Activated CD8-positive, alpha-beta memory T cell treated with anti-CD3 and anti-CD28 coated beads, Interleukin-2, amount 50 U/mL, for 4 hours (primary cell): ENCODE data around the gene SPEN.
A peak's percentile ranks its signal among the peaks of the same experiment; 100 is the strongest.

ENCODE experiments used
- DNase-seq: peaks from one replicate; pipeline ENCODE4 v3.0.0-alpha.2; 2020

The SPEN gene

DNA sequence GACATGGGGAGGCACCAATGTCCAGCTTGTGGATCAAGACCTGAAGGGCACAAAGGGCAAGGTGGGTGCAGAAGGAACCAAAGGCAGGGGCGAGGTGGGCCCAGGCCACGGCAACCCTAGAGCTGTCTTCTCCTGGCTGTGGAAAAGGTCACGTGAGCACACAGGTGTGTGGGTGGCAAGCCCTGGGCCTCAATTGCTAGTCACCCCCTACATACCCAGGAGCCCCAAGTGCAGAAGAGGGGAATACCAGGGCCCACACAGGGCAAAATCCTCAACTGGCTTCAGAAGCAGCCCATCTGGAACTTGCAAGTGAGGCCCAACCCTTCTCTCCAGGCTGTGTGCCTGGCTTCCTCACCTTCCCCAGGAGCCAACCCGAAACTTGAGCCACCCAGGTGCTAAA is 102.8 kb downstream of the SPEN start:
- DNase-seq, result peak; percentile 67

DNA sequence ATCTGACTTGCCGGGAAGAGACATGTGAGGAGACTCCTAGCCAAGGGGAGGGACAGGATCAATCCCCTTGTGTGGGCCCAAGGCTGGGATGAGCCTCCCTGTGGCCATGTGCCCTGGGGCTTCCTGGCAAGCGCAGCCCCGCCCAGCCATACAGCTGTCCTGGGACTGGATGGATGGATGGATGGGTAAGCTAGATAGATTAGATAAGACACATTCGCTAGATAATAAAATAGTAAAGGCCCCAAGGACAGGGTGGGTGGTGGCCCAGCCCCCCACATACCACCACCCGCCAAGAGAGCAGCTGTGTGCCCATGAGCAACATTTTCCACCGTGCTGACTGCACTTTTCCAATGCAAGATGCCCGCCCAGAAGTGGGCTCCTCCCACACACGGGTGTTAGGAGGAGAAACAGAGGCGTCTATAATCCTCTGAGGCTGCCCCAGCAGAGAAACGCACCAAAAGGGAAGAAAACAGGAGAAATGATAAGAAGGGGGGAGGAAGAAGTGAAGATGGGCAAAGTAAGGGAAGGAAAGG is 103.3 kb downstream of the SPEN start:
- peak; percentile 85 for DNase-seq

DNA sequence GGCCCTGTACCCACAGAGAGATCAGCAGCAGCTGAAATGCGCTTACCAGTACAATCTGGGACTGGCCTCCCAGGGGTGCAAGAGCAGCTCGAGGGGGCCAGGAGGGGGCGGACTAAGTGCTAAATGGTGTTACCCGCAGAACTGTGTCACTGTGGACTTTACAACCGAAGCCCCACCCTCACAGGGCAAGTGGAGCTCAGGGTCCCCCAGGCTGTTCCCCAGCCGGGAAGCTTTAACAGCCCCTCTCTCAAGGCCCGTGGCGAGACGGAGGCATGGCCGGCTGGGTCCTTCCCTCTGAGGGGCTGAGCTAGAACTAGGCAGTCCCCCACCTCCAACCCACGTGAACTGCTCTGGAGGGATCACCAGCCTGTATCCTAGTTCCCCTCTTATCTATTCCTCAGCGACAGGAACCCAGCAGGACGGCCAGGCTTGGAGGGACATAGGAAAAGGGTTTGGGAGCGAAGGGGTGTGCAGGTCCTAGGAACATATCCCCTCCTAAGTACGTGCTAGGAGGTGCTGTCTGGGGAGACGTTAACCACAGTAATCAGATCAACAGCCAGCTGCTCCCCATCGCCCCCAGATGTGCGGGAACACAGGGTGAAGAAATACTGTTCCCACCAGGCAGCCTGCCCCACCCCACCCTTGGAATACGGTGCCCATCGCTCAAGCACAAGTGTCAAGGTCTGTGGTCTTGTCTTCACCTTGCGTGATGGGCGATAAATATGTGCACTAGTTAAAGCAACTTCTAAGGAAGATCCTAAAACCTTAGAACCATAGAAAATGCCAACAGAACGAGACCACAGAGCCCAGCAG is 104.0 kb downstream of the SPEN start:
- DNase-seq, result peak; percentile 61

DNA sequence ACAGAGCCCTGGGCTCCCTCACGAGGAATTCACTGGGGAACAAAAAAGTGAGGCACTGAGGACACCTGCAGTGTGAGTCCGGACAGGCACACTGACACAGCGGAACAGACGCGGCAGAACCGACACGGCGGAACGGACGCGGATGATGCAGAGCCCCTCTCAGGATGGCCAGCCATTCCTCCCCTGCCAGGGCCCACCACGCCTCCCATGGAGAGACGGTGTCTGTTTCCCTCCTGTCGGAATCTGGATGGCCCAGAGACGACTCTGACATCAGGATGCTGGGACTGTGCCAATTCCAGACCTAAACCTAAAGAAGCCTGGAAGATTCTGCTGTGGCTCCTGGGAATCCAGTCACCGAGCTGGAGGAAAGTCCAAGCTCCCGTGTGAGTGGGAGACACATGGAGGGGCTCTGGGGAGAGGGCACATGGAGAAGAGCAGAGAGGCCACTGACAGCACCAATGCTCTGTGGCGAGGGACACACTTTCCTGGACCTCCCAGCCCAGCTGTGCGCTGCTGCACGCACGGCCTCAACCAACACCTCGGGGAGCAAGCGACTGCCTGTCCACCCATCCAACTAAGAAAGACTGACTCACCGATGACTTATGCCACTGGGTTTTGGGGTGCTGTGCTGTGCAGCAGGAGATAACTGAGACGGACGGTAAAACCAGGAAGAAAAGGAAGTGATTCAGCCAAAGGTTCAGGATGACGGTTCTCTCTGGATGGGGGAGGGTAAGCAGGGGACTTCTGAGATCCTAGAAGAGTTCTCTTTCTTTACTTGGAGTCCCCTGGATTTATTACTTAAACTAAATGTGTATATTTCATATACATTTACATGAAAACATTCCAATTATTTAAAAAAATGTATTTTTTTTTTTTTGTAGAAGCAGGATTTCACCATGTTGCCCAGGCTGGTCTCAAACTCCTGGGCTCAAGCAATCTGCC is 105.1 kb downstream of the SPEN start:
- no peak for DNase-seq

DNA sequence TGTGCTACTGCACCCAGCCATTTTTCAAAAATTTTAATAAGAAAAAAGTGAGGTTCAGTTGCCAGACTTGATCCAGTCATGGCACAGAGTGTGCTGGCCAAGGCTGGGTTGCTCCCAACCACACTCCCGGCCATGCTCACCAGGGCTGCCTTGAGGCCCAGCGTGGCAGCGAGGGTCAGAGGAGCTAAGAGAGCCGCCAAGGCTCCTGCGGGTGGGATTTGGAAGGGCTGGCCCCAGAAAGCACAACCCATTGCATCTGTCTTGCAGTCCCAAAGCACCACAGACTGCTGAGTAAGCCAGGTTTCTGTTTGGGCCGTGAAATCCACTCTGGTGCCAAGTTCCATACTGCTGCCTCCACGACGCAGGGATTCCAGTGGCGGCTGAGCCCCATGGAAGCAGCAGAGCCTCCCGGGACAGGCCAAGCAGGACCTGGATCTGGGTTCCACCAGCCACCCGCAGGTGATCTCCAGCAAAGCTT is 105.8 kb downstream of the SPEN start:
- DNase-seq, result no peak

DNA sequence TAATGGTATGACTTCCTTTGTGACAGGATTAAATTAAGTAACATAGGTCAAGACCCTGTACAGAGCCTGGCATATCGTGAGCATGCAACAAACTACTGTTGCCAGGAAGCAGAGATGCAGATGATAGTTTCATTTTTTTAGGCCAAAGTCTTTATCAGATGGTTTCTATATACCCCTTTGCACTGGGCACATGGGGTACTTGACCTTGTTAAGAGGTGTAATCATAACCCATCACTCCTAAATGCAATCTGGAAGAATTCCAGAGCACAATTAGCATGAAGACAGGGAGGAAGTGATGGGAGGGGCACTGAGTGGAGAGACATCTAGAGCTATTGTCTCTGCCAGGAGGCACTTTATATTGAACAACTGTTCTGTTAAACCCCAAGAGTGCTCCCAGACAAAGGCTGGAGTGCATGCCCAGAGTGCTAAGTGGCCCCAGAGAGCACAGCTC is 106.3 kb downstream of the SPEN start:
- no peak for DNase-seq

DNA sequence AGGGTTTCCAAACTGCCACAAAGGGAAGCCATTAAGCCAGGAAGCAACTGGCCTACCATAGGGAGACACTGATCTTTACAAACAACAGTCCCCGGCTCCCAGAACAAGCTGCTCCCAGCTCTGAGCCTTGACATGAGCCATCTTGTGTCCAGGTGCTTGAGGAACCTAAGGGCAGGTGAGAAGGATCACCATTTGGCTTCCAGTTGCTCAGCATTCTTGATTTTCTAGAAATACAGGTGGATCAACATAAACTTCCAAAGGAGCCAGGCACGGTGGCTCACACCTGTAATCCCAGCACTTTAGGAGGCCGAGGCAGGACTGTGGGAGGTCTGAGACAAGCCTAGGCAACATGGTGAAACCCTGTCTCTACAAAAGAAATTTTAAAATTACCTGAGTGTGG is 106.8 kb downstream of the SPEN start:
- no peak for DNase-seq

DNA sequence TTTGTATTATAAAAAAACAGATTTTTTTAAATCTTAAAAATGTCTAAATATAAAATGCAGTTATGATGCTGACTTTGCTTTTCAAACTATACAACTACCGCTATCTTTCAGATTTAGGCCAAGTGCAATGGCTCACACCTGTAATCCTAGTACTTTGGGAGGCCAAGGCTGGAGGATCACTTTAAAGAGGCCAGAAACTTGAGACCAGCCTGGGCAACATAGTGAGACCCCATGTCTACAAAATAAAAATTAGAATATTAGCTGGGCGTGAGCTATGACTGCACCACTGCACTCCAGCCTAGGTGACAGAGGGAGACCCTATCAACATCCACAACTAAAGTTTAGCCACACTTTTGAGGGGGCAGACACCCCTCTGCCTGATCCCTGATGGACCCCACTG is 108.0 kb downstream of the SPEN start:
- no peak for DNase-seq

DNA sequence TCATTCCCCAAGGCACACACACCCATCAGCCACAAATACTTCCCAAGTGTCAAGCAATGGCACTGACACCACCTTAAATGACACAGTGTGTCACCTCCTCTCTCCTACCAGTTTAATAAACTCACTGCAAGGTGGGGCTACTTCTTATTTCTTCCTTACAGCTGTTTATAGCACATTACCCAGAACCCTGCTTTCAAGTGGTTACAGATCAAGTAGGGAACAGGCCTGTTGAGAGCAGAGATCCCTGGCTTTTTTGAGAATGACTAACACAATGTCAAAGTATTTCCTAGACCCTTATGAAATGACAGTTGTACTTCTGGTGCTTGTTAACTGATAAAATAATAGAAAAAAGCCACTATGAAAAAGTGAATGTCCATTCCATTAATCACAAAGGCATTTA is 108.6 kb downstream of the SPEN start:
- no peak for DNase-seq

DNA sequence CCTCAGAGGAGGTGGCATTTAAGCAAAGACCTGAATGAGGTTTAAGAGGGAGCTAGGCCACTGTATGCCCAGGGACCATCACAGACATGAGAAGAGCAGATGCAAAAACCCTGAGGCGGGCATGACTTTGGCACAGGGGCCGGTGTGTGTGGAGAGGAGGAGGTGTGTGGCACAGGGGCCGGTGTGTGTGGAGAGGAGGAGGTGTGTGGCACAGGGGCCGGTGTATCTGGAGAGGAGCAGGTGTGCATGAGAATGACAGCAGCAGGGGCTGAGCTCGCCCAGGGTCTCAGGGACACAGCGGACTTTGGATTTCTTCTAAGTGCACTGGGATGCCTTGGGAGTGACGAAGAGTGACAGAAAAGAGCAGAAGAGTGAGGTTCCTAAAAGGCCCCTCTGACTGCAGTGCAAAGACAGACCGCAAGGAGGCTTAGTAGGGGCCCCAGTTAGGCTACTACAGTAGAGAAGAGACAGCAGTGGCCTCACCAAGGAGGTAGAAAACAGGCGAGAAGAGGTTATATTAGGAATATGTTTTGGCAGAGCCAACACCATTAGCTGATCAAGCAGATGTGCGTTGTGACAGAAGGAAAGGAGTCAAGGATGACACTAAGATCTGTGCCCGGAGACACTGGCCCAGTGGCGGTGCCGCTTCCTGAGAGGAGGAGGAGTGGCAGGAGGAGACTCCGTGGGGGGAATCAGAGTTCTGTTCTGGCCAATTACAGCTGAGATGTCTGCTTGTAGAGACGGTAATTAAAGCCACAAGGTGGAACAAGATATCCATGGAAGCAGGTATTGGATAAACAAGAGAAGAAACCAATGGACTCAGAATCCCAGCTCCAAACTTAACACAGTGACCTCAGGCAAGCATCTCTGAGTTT is 110.0 kb downstream of the SPEN start:
- DNase-seq, result no peak

DNA sequence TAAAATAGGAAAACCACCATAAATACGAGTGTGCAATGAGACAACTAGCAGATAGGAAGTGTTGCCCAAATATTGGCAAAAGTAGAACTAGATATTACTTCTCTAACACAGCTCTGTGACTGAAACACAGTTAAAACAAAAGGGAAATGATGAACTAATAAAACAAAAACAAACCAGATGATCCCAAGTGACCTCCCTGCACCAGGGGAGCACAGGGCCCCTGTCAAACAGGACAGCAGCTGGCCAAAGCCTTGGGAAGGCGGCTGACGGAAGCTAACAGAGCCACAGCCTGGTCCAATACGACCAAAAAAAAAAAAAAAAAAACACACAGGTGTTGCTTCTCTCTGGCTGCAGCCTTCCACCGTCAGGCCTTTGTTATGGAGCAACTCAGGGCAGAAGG is 110.6 kb downstream of the SPEN start:
- DNase-seq, result no peak

DNA sequence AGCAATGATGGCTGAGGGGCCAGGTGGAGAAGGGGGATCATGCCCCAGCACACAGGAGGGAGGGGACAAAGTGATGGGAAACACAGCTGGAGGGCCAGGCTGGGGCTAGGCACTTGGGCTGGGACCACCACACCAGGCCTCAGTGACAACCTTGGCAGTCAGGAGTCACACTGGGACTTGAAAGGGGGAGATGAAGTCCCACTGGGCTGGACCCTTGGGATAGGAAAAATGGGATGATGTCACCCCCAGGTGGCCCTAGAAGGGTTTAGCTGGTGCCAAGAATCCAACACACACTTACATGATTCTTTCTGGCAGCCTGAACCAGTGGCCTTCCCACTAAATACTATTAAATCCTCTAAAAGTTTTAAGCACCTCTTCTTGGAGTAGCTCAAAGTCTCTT is 111.3 kb downstream of the SPEN start:
- no peak for DNase-seq

DNA sequence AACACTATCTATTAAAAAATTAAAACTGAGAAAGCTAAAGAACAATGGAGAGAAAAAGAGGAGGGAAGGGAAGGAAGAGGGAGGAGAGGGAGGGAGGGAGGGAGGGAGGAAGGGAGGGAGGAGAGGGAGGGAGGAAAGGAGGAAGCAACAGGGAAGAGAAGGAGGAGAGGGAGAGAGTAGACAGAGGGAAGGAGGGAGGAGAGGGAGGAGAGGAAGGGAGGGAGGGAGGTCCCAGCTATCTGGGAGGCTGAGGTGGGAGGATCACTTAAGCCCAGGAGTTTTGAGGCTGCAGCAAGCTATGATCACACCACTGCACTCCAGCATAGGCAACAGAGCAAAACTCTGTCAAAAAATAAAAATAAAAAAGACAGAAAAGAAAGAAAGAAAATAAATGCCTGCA is 111.9 kb downstream of the SPEN start:
- no peak for DNase-seq

DNA sequence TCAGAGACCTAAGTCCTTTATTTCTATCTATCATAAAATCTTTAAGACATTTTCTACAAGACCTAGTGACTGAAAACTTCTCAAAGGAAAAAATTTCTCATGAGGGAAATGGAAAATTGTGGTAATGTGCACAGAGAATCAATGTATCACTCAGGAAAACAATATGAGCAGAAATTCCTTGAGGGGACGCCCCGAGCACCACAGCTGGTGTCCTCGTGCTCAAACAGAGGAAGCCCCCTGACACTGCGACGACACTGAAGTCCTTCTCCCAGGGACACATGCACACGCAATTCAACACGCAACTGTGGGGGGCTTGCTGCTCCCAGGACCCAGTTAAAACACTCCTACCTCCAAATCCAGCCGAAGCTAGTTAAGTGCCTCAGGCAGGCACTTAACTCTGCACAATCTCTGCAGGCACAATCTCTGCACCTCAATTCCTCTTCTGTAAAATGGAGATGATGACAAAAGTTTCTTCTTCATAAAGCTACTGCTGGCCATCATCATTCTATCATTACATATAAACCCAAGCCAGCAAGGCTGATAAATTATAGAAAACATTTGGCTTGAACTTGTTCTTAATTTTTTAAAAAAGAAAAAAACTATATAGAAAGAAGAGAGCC is 112.4 kb downstream of the SPEN start:
- no peak for DNase-seq

DNA sequence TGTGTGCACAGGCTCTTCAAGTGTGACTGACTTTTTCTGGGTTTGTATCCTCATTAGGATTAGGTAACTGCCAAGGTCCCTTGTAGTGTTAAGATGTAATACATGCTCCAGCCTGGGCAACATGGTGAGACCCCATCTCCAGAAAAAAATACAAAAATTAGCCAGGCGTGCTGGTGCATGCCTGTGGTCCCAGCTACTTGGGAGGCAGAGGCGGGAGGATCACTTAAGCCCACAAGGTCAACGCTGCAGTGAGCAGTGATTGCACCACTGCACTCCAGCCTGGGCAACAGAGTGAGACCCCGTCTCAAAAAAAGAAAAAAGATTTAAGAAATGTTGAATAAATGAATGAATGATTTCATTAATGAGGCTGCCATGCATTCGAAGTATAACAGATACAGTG is 113.3 kb downstream of the SPEN start:
- no peak for DNase-seq

DNA sequence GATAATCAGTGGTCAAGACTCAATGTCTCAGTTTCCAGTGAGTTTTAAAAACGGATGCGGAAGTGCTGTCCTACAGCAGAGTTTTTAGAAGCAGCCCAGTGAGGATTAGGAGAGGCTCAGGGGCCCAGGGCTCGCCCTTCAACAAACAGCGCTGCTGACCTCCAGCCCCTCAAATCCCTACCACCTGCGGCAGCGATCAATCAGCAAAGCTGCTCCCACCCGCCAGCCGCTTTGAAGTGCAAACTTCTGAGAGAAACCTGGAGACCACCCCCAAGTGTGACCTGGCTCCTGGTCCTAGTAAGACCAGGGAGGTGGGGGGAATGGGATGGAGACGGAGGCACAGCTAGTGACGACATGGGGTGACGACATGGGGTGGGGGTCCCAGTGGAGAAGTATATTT is 114.0 kb downstream of the SPEN start:
- DNase-seq, result no peak

DNA sequence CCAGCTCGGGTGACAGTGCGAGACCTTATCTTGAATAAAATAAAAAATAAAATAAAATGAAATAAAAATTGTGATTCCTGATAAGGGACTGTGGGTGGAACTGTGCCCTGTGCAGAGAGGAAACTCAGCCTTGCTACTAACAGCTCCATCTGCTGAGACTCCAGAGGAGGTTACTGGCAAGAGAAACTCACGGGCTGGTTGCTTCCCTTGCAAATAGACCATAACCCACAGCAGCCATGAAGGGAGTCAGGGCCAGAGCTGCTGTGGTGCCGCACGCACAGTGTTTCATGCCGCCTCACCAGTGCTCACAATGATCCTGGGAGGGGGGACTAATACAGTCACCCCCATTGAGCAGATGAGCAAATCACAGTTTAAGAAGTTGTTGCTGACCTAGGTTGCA is 114.7 kb downstream of the SPEN start:
- DNase-seq, result no peak

DNA sequence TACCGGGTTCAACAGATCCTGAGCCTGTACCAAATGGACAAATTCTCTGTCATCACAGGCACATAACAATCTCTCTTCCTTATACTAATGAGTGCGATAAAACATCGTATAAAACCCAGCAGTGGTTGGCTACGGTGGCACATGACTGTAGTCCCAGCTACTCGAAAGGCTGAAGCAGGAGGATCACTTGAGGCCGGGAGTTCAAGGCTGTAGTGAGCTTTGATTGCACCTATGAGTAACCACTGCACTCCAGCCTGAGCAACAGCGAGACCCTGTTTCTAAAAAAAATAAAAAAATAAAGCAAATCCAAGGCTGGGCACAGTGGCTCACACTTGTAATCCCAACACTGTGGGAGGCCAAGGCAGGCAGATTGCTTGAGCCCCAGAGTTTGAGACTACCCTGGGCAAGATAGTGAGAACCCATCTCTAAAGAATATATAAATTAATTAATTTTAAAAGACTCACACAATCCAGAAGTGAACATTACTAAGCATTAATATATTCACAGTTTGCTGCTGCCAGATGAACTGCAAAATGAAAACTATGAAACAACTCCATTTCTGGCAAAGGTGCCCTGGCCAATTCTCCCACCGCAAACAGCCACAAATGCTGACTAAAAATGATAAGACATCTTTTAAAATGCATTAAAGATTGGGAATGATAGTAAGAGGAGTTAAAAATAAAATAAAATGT is 115.3 kb downstream of the SPEN start:
- DNase-seq, result no peak

DNA sequence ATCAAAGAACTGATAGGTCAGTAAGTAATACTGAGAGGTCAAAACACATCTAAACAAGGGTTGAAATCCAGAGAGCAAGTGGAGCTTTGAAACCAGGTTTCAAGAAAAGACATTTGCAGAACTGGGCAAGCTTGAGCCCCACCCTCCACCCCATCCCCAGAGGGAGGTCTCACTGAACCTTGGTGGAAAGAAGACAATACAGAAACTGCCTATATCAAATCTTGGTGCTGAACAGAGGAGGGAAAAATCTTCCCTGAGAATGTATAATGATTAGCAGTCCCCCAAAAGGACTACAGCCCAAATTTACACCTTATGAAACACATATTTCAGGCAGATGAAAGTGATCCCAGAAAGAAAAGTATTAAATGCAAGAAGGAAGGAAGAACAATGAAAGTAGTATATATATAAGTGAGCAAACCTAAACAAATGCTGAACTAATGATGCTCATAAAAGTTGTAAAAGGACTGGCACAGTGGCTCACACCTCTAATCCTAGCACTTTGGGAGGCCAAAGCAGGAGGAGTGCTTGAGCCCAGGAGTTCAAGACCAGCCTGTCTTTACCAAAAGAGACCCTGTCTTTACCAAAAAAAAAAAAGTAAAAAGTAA is 116.0 kb downstream of the SPEN start:
- DNase-seq, result no peak

DNA sequence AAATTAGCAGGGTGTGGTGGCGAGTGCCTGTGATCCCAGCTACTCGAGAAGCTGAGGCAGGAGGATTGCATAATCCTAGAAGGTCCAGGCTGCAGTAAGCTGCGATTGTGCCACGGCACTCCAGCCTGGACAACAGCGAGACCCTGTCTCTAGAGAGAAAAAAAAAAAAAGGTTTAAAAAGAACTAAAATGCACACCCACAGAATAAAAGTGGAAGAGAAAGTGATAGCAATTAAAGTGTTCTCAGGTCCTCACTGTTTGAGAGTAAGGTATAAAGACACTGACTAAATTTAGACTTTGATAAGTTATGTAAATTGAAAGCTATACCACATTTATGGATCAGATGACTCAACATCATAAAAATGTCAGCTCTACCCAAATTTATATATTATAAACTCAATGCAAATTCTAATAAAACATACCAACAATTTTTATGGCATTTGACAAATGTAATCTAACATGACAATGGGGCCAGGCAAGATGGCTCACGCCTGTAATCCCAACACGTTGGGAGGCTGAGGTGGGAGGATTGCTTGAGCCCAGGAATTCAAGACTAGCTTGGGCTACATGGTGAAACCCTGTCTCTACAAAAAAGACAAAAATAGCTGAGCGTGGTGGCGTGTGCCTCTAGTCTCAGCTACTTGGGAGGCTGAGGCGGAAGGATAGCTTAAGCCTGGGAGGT is 116.6 kb downstream of the SPEN start:
- no peak for DNase-seq
